ENCODE measurements around the gene PAXX.

The PAXX gene

GRCh38 chr9:136968333-136969127 is 23.7 kb upstream of the PAXX start:
- no peak for TF ChIP-seq POLR2A (IDR thresholded peaks at IDR 0.05; ENCODE audit: extremely low read depth, insufficient read length)
- no peak for TF ChIP-seq MAX (IDR thresholded peaks at IDR 0.05; ENCODE audit: low read depth, low read length)
- no peak for TF ChIP-seq CTCF (IDR thresholded peaks at IDR 0.05; ENCODE audit: low read depth, low read length)
- TF ChIP-seq MYC (IDR thresholded peaks at IDR 0.05; ENCODE audit: low read depth, low read length), result no peak
- no peak for DNase-seq (ENCODE audit: low read depth)
- H3K4me3 ChIP-seq (ENCODE audit: low read depth, low read length), result no peak overlapping the region

- no peak overlapping the region for H3K4me3 ChIP-seq (ENCODE audit: low read depth, low read length)
- TF ChIP-seq MYC (IDR thresholded peaks at IDR 0.05; ENCODE audit: low read depth, low read length), result no peak
- no peak for TF ChIP-seq CTCF (IDR thresholded peaks at IDR 0.05; ENCODE audit: low read depth, low read length)
- no peak for TF ChIP-seq POLR2A (IDR thresholded peaks at IDR 0.05; ENCODE audit: extremely low read depth, insufficient read length)
- TF ChIP-seq MAX (IDR thresholded peaks at IDR 0.05; ENCODE audit: low read depth, low read length), result no peak
Measured at GRCh38 chr9:136969150-136969549, 23.1 kb upstream of the PAXX start.

GRCh38 chr9:136969774-136970173 is 22.4 kb upstream of the PAXX start:
- no peak for DNase-seq (ENCODE audit: low read depth)
- H3K4me3 ChIP-seq (ENCODE audit: low read depth, low read length), result no peak overlapping the region
- TF ChIP-seq MAX (IDR thresholded peaks at IDR 0.05; ENCODE audit: low read depth, low read length) (no peak), MYC (IDR thresholded peaks at IDR 0.05; ENCODE audit: low read depth, low read length) (no peak), CTCF (IDR thresholded peaks at IDR 0.05; ENCODE audit: low read depth, low read length) (no peak), POLR2A (IDR thresholded peaks at IDR 0.05; ENCODE audit: extremely low read depth, insufficient read length) (no peak)

More at GRCh38 chr9:136969150-136969549, 23.1 kb upstream of the PAXX start:
- no peak for DNase-seq (ENCODE audit: low read depth)

- DNase-seq (ENCODE audit: low read depth), result no peak
- no peak overlapping the region for H3K4me3 ChIP-seq (ENCODE audit: low read depth, low read length)
- TF ChIP-seq CTCF (IDR thresholded peaks at IDR 0.05; ENCODE audit: low read depth, low read length), result no peak
- TF ChIP-seq POLR2A (IDR thresholded peaks at IDR 0.05; ENCODE audit: extremely low read depth, insufficient read length), result no peak
- no peak for TF ChIP-seq MAX (IDR thresholded peaks at IDR 0.05; ENCODE audit: low read depth, low read length)
- TF ChIP-seq MYC (IDR thresholded peaks at IDR 0.05; ENCODE audit: low read depth, low read length), result no peak
Measured at GRCh38 chr9:136970361-136970760, 21.9 kb upstream of the PAXX start.

GRCh38 chr9:136971746-136972145 is 20.5 kb upstream of the PAXX start:
- no peak for DNase-seq (ENCODE audit: low read depth)
- H3K4me3 ChIP-seq (ENCODE audit: low read depth, low read length), result no peak overlapping the region
- TF ChIP-seq MYC (IDR thresholded peaks at IDR 0.05; ENCODE audit: low read depth, low read length), result no peak
- TF ChIP-seq MAX (IDR thresholded peaks at IDR 0.05; ENCODE audit: low read depth, low read length), result no peak
- TF ChIP-seq POLR2A (IDR thresholded peaks at IDR 0.05; ENCODE audit: extremely low read depth, insufficient read length), result no peak
- no peak for TF ChIP-seq CTCF (IDR thresholded peaks at IDR 0.05; ENCODE audit: low read depth, low read length)
